ENCODE results near the gene TENT4A. TPM values are rescaled to one million over a fixed set of nuclear protein-coding genes. Genes with fewer than 3 reads are reported as not detected.

The TENT4A gene
- total RNA-seq, 1 experiment from 2014 or later: 29.2 TPM

DNA sequence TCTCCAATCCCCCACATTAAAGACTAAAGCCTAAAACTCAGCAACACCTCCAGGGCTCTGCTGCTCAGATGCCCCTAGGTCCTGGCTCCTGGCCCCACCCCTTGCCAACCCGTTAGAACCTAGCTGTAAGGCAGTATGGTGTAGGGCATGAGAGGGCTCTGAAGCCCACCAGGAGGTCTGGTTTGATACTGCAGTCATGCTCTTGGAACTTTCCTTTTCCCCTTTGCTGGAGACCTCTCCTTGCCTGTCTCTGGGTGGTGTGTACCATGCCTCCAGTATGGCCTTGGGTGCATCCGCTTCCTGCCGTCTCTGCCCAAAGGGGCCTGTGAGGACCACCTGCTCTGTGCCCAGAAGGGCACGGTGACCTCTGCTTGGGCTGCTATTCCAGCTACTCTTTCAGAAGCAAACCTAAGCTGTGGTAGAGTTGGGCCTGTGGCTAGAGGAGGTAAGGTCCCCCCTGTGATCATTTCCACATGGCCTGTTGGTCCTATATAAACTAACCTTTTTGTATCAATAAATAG, 3.5 kb downstream of the TENT4A start:
- no peaks in the 10 kb centered on the region for H3K9me3 Mint-ChIP-seq
- ChIA-PET POLR2A (no interaction called here), CTCF (interaction anchor here (1.7 kb wide), 1 partner anchor 29 kb away, joined by 4 read pairs; no protein-coding TSS in a partner anchor)
- TF ChIP-seq ESRRA (CRISPR knock-in tag; IDR thresholded peaks at IDR 0.05; ENCODE audit: borderline replicate concordance) (no peak), ZNF532 (CRISPR knock-in tag; IDR thresholded peaks at IDR 0.05; ENCODE audit: borderline replicate concordance) (no peak), ZMAT4 (CRISPR knock-in tag; IDR thresholded peaks at IDR 0.05) (no peak), TEAD4 (CRISPR knock-in tag; IDR thresholded peaks at IDR 0.05) (no peak), MXD4 (CRISPR knock-in tag; IDR thresholded peaks at IDR 0.05; ENCODE audit: borderline replicate concordance) (no peak), MLX (CRISPR knock-in tag; IDR thresholded peaks at IDR 0.05) (no peak), ELF4 (CRISPR knock-in tag; IDR thresholded peaks at IDR 0.05; ENCODE audit: low read depth) (no peak), ZNF423 (CRISPR knock-in tag; IDR thresholded peaks at IDR 0.05) (no peak), ZNF232 (CRISPR knock-in tag; IDR thresholded peaks at IDR 0.05) (no peak), HMGA2 (CRISPR knock-in tag; IDR thresholded peaks at IDR 0.05) (no peak), NFE2L1 (CRISPR knock-in tag; IDR thresholded peaks at IDR 0.05) (no peak), ZBTB43 (CRISPR knock-in tag; IDR thresholded peaks at IDR 0.05) (no peak), SOX15 (CRISPR knock-in tag; IDR thresholded peaks at IDR 0.05) (no peak), MYBL2 (CRISPR knock-in tag; IDR thresholded peaks at IDR 0.05) (no peak), GRHL2 (CRISPR knock-in tag; IDR thresholded peaks at IDR 0.05; ENCODE audit: insufficient replicate concordance, severe bottlenecking) (no peak)
- TF ChIP-seq, protein P1, sequence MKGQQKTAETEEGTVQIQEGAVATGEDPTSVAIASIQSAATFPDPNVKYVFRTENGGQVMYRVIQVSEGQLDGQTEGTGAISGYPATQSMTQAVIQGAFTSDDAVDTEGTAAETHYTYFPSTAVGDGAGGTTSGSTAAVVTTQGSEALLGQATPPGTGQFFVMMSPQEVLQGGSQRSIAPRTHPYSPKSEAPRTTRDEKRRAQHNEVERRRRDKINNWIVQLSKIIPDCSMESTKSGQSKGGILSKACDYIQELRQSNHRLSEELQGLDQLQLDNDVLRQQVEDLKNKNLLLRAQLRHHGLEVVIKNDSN (CRISPR knock-in tag; IDR thresholded peaks at IDR 0.05): no peak
- H3K4me3 Mint-ChIP-seq: peak overlapping the region; percentile 82
- H3K27me3 Mint-ChIP-seq (ENCODE audit: low read depth): peaks cover under 1% of the 10 kb centered on the region; the same call in 1 of the 2 replicates
- H3K4me1 Mint-ChIP-seq: peaks cover 66% of the 10 kb centered on the region
- DNase-seq (ENCODE audit: low spot score): no peak
- no peak for ATAC-seq
- peaks cover 5% of the 10 kb centered on the region; the same call in 1 of the 2 replicates for H3K36me3 Mint-ChIP-seq
- H3K27ac Mint-ChIP-seq: no peak overlapping the region

- Mint-ChIP-seq H3K27ac (peak overlapping the region; percentile 11; the same call in 1 of the 2 replicates), H3K27me3 (ENCODE audit: low read depth) (no peaks in the 10 kb centered on the region), H3K36me3 (peaks cover 5% of the 10 kb centered on the region; the same call in 1 of the 2 replicates), H3K9me3 (no peaks in the 10 kb centered on the region), H3K4me3 (no peak overlapping the region), H3K4me1 (peaks cover 67% of the 10 kb centered on the region)
- ATAC-seq (no peak), DNase-seq (ENCODE audit: low spot score) (no peak)
- TF ChIP-seq GTF2I (CRISPR knock-in tag; conservative IDR thresholded peaks at IDR 0.05) (no peak), NFE2L1 (CRISPR knock-in tag; IDR thresholded peaks at IDR 0.05) (no peak), ZNF281 (CRISPR knock-in tag; IDR thresholded peaks at IDR 0.05) (no peak), ATF1 (CRISPR knock-in tag; IDR thresholded peaks at IDR 0.05) (no peak)
- ChIA-PET POLR2A (no interaction called here), CTCF (interaction anchor here (1.7 kb wide), 1 partner anchor 28 kb away, joined by 4 read pairs; no protein-coding TSS in a partner anchor)
These were observed 4.0 kb downstream of the TENT4A start for GRCh38 chr5:6717247-6717646.

All from WTC11 (cell line).